ENCODE measurements around the gene PTPN5.
A peak's percentile ranks its signal among the peaks of the same experiment; 100 is the strongest.
"Not testable (repeated sequence)": the region's sequence is repeated elsewhere in the genome, so short reads cannot be mapped to it uniquely, and the experiment has no call there.

The PTPN5 gene

DNA sequence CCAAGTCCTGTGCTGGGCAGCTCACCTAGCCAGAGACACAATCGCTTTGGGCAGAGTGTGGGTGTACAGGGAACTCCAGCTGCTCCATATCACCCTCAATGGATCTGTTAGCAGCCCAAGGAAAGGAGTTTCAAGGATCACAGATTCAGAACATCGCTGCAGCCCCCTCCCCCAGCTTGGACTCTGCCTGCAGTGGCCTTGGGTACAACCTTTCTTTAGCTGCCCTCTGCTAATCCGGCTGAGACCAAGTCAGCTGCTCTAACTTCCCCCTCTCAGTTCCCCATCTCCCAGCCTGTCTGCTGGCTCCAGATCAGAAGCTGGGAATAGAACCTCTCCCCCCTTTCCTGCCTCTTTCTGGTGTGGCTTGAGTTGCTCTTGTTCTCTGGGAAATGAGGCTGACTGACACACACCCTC, 91.7 kb downstream of the PTPN5 start:
- H3K4me3 ChIP-seq: peak overlapping the region; percentile 75

DNA sequence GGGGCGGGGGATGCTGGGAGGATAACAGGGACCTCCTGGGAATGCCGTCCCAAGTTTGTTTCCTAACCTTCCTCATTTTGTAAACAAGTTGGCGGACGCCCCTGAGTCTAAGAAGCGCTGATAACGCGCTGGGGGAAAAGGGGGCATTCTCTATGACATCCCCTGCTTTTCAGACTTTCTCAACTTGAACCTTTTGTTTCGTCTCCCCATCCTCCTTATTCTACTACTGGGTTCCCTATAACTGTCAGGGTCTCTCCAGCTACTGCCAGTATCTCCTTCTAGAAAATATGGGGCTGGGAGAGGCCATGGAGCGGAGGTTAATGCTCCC, 92.4 kb downstream of the PTPN5 start:
- TF ChIP-seq, protein P1, sequence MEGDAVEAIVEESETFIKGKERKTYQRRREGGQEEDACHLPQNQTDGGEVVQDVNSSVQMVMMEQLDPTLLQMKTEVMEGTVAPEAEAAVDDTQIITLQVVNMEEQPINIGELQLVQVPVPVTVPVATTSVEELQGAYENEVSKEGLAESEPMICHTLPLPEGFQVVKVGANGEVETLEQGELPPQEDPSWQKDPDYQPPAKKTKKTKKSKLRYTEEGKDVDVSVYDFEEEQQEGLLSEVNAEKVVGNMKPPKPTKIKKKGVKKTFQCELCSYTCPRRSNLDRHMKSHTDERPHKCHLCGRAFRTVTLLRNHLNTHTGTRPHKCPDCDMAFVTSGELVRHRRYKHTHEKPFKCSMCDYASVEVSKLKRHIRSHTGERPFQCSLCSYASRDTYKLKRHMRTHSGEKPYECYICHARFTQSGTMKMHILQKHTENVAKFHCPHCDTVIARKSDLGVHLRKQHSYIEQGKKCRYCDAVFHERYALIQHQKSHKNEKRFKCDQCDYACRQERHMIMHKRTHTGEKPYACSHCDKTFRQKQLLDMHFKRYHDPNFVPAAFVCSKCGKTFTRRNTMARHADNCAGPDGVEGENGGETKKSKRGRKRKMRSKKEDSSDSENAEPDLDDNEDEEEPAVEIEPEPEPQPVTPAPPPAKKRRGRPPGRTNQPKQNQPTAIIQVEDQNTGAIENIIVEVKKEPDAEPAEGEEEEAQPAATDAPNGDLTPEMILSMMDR (IDR thresholded peaks at IDR 0.05): no peak
- H3K27ac ChIP-seq: peak overlapping the region; percentile 77 to 78
- H3K4me3 ChIP-seq: peak overlapping the region; percentile 75
- DNase-seq (ENCODE audit: low spot score): no peak

More for the DNA sequence above, 91.7 kb downstream of the PTPN5 start:
- TF ChIP-seq, protein P1 (IDR thresholded peaks at IDR 0.05): no peak
- DNase-seq (ENCODE audit: low spot score): no peak
- H3K27ac ChIP-seq: peak overlapping the region in 1 of 2 donors; percentile 78

DNA sequence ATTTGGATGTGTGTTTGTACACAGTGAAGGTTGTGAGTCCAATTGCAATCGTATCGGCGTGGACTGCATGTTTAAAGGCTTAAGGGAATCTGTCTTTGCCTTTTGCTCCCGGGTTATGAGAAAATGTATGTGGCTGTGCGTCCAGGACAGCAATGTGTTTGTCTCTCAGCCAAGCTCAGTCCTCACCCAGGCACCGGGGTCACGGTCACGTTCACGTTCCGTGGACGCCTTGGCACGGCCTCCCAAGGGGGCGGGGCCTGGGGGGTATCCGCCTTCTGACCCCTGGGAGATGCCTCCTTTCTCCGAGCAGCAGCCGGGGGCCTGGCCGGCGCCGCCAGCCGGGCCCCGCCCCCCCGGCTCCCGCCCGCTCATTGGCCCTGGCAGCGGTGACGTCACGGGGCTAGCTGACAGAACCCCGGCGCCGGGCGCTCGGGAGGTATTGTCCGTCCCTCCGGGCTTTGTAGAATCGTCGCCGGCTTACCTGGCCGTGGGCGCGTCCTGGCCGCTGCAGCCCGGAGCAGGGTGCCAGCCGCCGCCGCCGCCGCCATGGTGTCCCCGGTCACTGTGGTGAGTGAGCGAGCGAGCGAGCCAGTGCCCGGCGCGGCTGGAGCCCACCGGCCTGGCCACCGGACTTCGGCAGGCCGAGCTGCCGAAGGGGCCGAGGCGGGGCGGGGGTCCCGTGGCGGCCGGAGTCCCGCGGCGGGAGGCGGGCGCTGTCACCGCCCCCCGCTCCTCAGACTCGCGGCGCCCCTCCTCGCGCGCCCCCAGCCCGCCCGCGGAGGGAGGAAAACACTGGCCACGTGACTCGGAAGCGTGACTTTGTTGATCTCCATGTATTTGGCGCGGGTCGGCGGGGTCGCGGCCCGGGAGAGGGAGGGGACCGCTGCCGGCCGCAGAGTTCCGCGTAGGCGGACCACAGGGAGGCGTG, 93.0 kb downstream of the PTPN5 start, which contains the start of gene TMEM86A:
Gene TMEM86A (plus strand): TSS at position 439 of the 928 bp plus-strand sequence. CDS start 108 bp downstream, at position 547.
- Histone ChIP-seq H3K4me3 (peak within 1 kb of the TSS; percentile 75), H3K27ac (peak within 1 kb of the TSS; percentile 77 to 78)
- TF ChIP-seq, protein P1 (IDR thresholded peaks at IDR 0.05): no peak
- DNase-seq (ENCODE audit: low spot score): peak; percentile 94

DNA sequence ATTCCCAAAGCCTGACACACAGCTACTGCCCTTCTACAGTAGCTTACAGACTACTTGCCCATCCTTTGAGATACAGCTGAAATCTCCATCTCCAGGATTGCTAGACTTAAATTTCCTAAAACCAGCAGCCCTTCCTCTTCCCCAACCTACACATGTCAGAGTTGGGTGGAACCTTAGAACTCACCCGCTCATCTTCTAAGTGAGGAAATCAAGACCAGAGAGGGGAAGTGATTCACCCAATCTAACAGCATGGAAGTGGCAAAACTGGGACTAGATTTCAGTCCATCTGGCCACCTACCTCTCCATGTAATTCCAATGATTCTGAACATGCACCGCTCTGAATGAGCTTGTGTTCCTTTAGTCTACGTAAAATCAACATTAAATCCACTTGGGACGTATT, 94.0 kb downstream of the PTPN5 start:
- peak overlapping the region in 1 of 2 donors; percentile 78 for H3K27ac ChIP-seq
- DNase-seq (ENCODE audit: low spot score): no peak
- TF ChIP-seq, protein P1 (IDR thresholded peaks at IDR 0.05): no peak
- H3K4me3 ChIP-seq: no peak overlapping the region

DNA sequence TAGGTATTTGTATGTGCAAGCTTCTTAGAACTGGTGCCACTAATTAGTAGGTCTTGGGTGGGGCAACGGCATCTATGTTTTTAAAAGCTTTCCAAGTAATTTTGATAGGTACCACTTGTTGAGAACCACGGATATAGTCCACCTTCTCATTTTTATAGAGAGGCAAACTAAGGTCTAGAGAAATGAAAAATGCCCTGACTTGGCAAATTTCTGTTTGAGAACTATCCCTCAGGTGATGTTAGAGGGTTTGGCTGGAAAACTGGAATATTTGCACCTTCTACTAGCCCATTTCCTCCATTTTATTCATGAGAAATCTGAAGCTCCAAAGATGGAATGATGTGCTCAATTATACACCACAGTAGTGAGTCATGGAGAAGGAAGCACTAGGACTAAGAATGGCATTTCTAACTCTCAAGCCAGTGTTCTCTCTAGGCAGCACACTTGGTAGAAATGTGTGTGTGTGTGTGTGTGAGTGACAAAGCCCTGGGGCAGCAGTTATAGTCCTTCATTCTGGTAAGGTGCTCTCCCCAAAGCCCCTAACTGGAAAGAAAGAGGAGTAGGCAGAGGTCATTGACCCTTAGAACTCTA, 94.9 kb downstream of the PTPN5 start:
- no peak for DNase-seq (ENCODE audit: low spot score)
- no peak overlapping the region for H3K4me3 ChIP-seq
- no peak overlapping the region for H3K27ac ChIP-seq
- TF ChIP-seq, protein P1 (IDR thresholded peaks at IDR 0.05): no peak

DNA sequence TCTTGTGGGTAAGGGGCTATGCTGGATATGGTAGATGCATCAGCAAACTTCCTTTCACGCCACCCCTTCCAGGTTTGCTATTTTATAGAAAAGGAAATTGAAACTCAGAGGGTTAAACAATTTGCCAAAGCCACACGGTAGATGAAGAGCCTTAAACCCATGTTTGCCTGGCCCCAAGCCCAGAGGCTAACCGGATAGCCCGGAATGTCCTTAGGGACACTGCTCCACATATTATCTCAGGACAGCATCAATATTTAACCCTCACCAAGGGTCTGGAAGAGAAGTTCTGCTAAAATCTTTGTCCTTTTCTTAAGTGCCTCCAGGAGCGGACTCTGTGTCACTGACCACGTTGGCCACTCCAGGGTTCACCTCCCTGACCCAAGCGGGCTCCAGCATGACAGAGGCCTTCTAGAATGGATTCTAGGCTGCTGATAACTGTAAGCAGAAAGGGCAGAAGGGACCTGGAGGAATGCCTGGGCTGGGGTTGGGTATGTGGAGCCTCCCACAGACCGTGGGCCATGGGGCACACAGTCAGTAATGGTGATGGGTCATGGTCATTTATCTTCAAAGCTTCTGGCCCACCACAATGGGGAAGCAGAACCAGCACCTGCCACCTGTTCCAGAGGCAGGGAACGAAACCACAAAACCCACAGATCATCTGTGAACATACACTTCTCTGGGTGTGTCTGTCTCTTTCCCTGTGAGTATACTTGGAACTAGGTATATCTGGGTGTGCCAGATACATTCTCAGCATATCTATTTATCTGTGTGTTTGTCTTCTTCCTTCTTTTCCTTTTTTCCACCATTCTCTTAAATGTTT, 98.4 kb downstream of the PTPN5 start:
- TF ChIP-seq, protein P1 (IDR thresholded peaks at IDR 0.05): no peak
- no peak for DNase-seq (ENCODE audit: low spot score)

DNA sequence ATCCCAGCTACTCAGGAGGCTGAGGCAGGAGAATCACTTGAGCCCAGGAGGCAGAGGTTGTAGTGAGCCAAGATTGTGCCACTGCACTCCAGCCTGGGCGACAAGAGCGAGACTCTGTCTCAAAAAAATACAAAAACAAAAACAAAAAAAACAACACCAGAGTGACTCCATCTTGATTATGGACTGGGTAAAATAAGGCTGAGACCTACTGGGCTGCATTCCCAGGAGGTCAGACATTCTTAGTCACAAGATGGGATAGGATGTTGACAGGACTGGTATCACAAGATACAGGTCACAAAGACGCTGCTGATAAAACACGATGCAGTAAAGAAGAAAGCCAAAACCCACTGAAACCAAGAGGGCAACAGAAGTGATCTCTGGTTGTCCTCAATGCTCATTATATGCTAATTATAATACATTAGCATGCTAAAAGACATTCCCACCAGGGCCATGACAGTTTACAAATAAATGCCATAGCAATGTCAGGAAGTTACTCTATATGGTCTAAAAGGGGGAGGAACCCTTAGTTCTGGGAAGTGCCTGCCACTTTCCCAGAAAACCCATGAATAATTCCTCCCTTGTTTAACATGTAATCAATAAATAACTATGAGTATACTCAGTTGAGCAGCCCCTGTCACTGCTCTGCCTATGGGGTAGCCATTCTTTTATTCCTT, 100.0 kb downstream of the PTPN5 start:
- H3K27ac ChIP-seq; DNase-seq (ENCODE audit: low spot score); H3K4me3 ChIP-seq: not testable (repeated sequence)

More for the DNA sequence above, 98.4 kb downstream of the PTPN5 start:
- Histone ChIP-seq H3K27ac (no peak overlapping the region), H3K4me3 (no peak overlapping the region)
